MCF 10A (cell line): ENCODE results near the gene RNPEP. TPM values are rescaled to one million over a fixed set of nuclear protein-coding genes. Genes with fewer than 3 reads are reported as not detected.

Source experiments
- BruUV-seq: library from RNA; stranded (reverse); fragments of 400-500 nt; replicated peaks from 2 replicates; lab custom pipeline; 2021; lab: Mats Ljungman, UMichigan
- CTCF ChIA-PET: fragments of 300-600 bp; sonication (Branson Sonifier 250); formaldehyde crosslinking; extraction: SDS; loops from one replicate; lab custom pipeline; 2021; ENCODE audit warnings: antibody characterized with exemption, inconsistent platforms; lab: Yijun Ruan, JAX
- POLR2A ChIA-PET: fragments of 300-600, 350-650 bp; sonication (Branson Sonifier 250); formaldehyde crosslinking; extraction: SDS; loops from one replicate; lab custom pipeline; 2020; ENCODE audit warnings: antibody characterized with exemption, inconsistent platforms; lab: Yijun Ruan, JAX
- DNase-seq: peaks from one replicate; pipeline ENCODE4 v3.0.0-alpha.2; 2018; ENCODE audit not compliant: unreplicated experiment
- H3K27ac Mint-ChIP-seq: one replicate; pipeline ENCODE4 v1.8.0; 2022; ENCODE audit warnings: mild to moderate bottlenecking, low read depth, mixed read lengths; ENCODE audit not compliant: unreplicated experiment
- H3K27me3 Mint-ChIP-seq: one replicate; pipeline ENCODE4 v1.8.0; 2022; ENCODE audit warnings: mixed read lengths; ENCODE audit not compliant: insufficient read depth, unreplicated experiment
- H3K36me3 Mint-ChIP-seq: one replicate; pipeline ENCODE4 v1.8.0; 2022; ENCODE audit warnings: mild to moderate bottlenecking, moderate library complexity, mixed read lengths; ENCODE audit not compliant: insufficient read depth, unreplicated experiment
- H3K4me1 Mint-ChIP-seq: one replicate; pipeline ENCODE4 v1.8.0; 2022; ENCODE audit warnings: mixed read lengths; ENCODE audit not compliant: insufficient read depth, unreplicated experiment
- H3K4me3 Mint-ChIP-seq: one replicate; pipeline ENCODE4 v1.8.0; 2022; ENCODE audit warnings: mild to moderate bottlenecking, moderate library complexity, mixed read lengths; ENCODE audit not compliant: unreplicated experiment
- H3K9me3 Mint-ChIP-seq: one replicate; pipeline ENCODE4 v1.8.0; 2022; ENCODE audit warnings: mixed read lengths; ENCODE audit not compliant: unreplicated experiment
- CTCF ChIP-seq: fragments of 200-600 bp; IDR thresholded peaks from one replicate; pipeline ENCODE4 v1.8.0; 2022; ENCODE audit warnings: antibody characterized with exemption, mild to moderate bottlenecking; ENCODE audit not compliant: unreplicated experiment
- intact Hi-C: fragments of 100-400 bp; cut with micrococcal nuclease; formaldehyde crosslinking; loops from 2 replicates; pipeline ENCODE4 v1.14.1; 2022
- total RNA-seq: library from RNA; stranded (reverse); gene quantifications from 2 replicates; pipeline ENCODE4 v1.2.3, GENCODE V29; 2022

RNPEP gene
- total RNA-seq, 1 experiment from 2014 or later, result 155 TPM

- H3K27ac Mint-ChIP-seq, result no peak overlapping the region
- CTCF ChIA-PET, result interaction anchor here (0.6 to 22.6 kb wide), 7 partner anchors 15 to 120 kb away, joined by 3 to 1380 read pairs (median 8); partner anchors contain the start of gene GPR37L1
- intact Hi-C loops, result loop anchor here (5.0 kb wide), 1 partner anchor 42 kb away; no protein-coding TSS in a partner anchor
- POLR2A ChIA-PET, result interaction anchor here (1.1 to 3.7 kb wide), 4 partner anchors 9 to 97 kb away, joined by 4 to 23 read pairs (median 8); no protein-coding TSS in a partner anchor
- peaks cover 19% of the 10 kb centered on the region for H3K4me1 Mint-ChIP-seq
- BruUV-seq, result no TSS peak
- no peak for DNase-seq
- H3K4me3 Mint-ChIP-seq, result no peak overlapping the region
- H3K27me3 Mint-ChIP-seq, result peaks cover 13% of the 10 kb centered on the region
- H3K36me3 Mint-ChIP-seq, result peaks cover 6% of the 10 kb centered on the region
- H3K9me3 Mint-ChIP-seq, result no peaks in the 10 kb centered on the region
- no peak for TF ChIP-seq CTCF
These were observed 33.2 kb downstream of the RNPEP start for GRCh38 chr1:202015662-202015937.

- ChIA-PET CTCF (interaction anchor here (0.6 to 22.6 kb wide), 10 partner anchors 8 to 120 kb away, joined by 3 to 1380 read pairs (median 7); partner anchors contain the start of gene GPR37L1), POLR2A (interaction anchor here (0.7 to 3.7 kb wide), 8 partner anchors 8 to 96 kb away, joined by 3 to 23 read pairs (median 5); no protein-coding TSS in a partner anchor)
- no TSS peak for BruUV-seq
- no peak for DNase-seq
- H3K36me3 Mint-ChIP-seq, result peaks cover 2% of the 10 kb centered on the region
- no peak for TF ChIP-seq CTCF
- no peak overlapping the region for H3K4me3 Mint-ChIP-seq
- intact Hi-C loops, result loop anchor here (5.0 kb wide), 1 partner anchor 41 kb away; no protein-coding TSS in a partner anchor
- H3K27ac Mint-ChIP-seq, result no peak overlapping the region
- no peaks in the 10 kb centered on the region for H3K9me3 Mint-ChIP-seq
- H3K4me1 Mint-ChIP-seq, result peaks cover 19% of the 10 kb centered on the region
- H3K27me3 Mint-ChIP-seq, result peaks cover 13% of the 10 kb centered on the region
These were observed 33.8 kb downstream of the RNPEP start for GRCh38 chr1:202016022-202016810.

GRCh38 chr1:202016811-202017748 is 34.6 kb downstream of the RNPEP start:
- no peak for TF ChIP-seq CTCF
- no peak for DNase-seq
- ChIA-PET CTCF (interaction anchor here (0.6 to 22.6 kb wide), 13 partner anchors 9 to 220 kb away, joined by 3 to 1380 read pairs (median 5); partner anchors contain the start of gene GPR37L1), POLR2A (interaction anchor here (0.8 to 4.3 kb wide), 10 partner anchors 13 to 166 kb away, joined by 3 to 23 read pairs (median 4); no protein-coding TSS in a partner anchor)
- intact Hi-C loops, result loop anchor here (5.0 kb wide), 1 partner anchor 40 kb away; no protein-coding TSS in a partner anchor
- no peaks in the 10 kb centered on the region for H3K9me3 Mint-ChIP-seq
- BruUV-seq, result no TSS peak
- H3K36me3 Mint-ChIP-seq, result no peaks in the 10 kb centered on the region
- H3K27ac Mint-ChIP-seq, result no peak overlapping the region
- peaks cover 25% of the 10 kb centered on the region for H3K4me1 Mint-ChIP-seq
- peaks cover 13% of the 10 kb centered on the region for H3K27me3 Mint-ChIP-seq
- H3K4me3 Mint-ChIP-seq, result no peak overlapping the region
